ENCODE results near the gene RNF11.
A peak's percentile ranks its signal among the peaks of the same experiment; 100 is the strongest.
"Not testable (repeated sequence)": the region's sequence is repeated elsewhere in the genome, so short reads cannot be mapped to it uniquely, and the experiment has no call there.

RNF11 gene

GRCh38 chr1:51230501-51231078 lies 5.5 kb upstream of the RNF11 start:
- no peak for DNase-seq

- DNase-seq = no peak
These were observed 5.0 kb upstream of the RNF11 start for GRCh38 chr1:51231120-51231519.

GRCh38 chr1:51231896-51232295 lies 4.2 kb upstream of the RNF11 start:
- no peak for DNase-seq

- not testable (repeated sequence) for DNase-seq
These were observed 1.8 kb upstream of the RNF11 start for GRCh38 chr1:51234236-51234635.

- peak; percentile 88 to 90 for DNase-seq
These were observed 1.2 kb upstream of the RNF11 start for GRCh38 chr1:51234721-51235425.

GRCh38 chr1:51236531-51237350 lies 668 bp downstream of the RNF11 start:
- DNase-seq = peak in 1 of 2 experiments; percentile 4

- DNase-seq = no peak
These were observed 1.4 kb downstream of the RNF11 start for GRCh38 chr1:51237351-51238033.

- no peak for DNase-seq
These were observed 1.9 kb downstream of the RNF11 start for GRCh38 chr1:51238034-51238403.

GRCh38 chr1:51240084-51240483 lies 4.0 kb downstream of the RNF11 start:
- DNase-seq = no peak

- DNase-seq = no peak
These were observed 5.0 kb downstream of the RNF11 start for GRCh38 chr1:51241119-51241518.

GRCh38 chr1:51242546-51242945 lies 6.5 kb downstream of the RNF11 start:
- no peak for DNase-seq

GRCh38 chr1:51247022-51247421 lies 10.9 kb downstream of the RNF11 start:
- DNase-seq = no peak

GRCh38 chr1:51247499-51247898 lies 11.4 kb downstream of the RNF11 start:
- no peak for DNase-seq

GRCh38 chr1:51249445-51249844 lies 13.4 kb downstream of the RNF11 start:
- DNase-seq = no peak

- not testable (repeated sequence) for DNase-seq
These were observed 14.7 kb downstream of the RNF11 start for GRCh38 chr1:51250729-51251128.

GRCh38 chr1:51251165-51251564 lies 15.1 kb downstream of the RNF11 start:
- not testable (repeated sequence) for DNase-seq

- no peak for DNase-seq
These were observed 16.3 kb downstream of the RNF11 start for GRCh38 chr1:51252366-51252765.

- no peak for DNase-seq
These were observed 17.6 kb downstream of the RNF11 start for GRCh38 chr1:51253691-51254090.

GRCh38 chr1:51255331-51255730 lies 19.3 kb downstream of the RNF11 start:
- no peak for DNase-seq

- no peak for DNase-seq
These were observed 27.2 kb downstream of the RNF11 start for GRCh38 chr1:51263147-51263877.

GRCh38 chr1:51264451-51264850 lies 28.4 kb downstream of the RNF11 start:
- no peak for DNase-seq

GRCh38 chr1:51265618-51266017 lies 29.5 kb downstream of the RNF11 start:
- no peak for DNase-seq

GRCh38 chr1:51266181-51266580 lies 30.1 kb downstream of the RNF11 start:
- no peak for DNase-seq

Measured in NCI-H187 (cell line).